ENCODE measurements around the gene ZNF213.

ZNF213 gene

DNA sequence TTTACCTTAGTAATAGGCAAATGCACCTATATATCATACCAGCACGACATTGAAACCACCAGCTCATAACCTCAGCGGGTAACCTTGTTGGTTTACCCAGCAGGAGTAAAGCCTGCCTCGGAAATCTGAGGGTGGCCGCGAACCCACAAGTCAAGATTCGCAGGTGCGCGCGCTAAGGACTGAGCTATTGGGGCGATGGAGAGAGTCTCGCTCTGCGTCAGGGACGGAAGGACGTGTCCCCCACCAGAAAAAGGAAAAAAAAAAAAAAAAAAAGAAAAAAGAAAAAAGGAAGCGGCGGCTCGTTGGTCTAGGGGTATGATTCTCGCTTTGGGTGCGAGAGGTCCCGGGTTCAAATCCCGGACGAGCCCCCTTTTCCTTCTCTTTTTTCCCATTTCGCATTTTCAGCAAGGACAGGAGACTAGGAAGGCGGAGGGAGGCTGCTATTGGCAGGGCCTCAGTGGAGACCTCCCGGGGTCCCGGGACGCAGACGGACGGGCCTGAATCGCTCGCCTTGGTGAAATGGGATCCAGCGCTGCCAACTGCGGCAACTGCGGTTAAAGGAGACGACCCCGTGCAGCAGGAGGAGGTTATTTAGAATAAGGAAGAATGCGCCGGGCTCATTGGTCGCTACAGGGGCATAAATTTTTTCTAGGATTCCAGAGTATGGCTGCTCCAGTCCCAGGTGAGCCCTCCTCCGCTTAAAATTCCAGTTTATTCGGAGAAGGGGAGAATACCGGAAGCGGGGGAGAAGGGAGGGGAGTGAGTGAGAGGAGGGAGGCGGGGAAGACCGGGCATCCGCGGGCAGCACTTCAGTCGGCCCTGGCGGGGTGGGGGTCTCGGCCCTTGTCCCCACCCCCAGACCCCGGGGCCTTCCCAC lies 53.2 kb downstream of the ZNF213 start, which contains the start of gene OR1F1:
Gene OR1F1, plus strand, starts transcription at position 407 of the 877 bp plus-strand sequence.
- DNase-seq (ENCODE audit: low read depth), result peak; percentile 73
- TF ChIP-seq, protein P1, sequence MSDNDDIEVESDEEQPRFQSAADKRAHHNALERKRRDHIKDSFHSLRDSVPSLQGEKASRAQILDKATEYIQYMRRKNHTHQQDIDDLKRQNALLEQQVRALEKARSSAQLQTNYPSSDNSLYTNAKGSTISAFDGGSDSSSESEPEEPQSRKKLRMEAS (IDR thresholded peaks at IDR 0.05; ENCODE audit: low read depth, low read length), result no peak
- no peak for TF ChIP-seq CTCF (IDR thresholded peaks at IDR 0.05; ENCODE audit: low read depth, low read length)
- no peak for TF ChIP-seq POLR2A (IDR thresholded peaks at IDR 0.05; ENCODE audit: extremely low read depth, insufficient read length)
- no peak for TF ChIP-seq MYC (IDR thresholded peaks at IDR 0.05; ENCODE audit: low read depth, low read length)
- peak within 1 kb of the TSS; percentile 46 for H3K4me3 ChIP-seq (ENCODE audit: low read depth, low read length)

DNA sequence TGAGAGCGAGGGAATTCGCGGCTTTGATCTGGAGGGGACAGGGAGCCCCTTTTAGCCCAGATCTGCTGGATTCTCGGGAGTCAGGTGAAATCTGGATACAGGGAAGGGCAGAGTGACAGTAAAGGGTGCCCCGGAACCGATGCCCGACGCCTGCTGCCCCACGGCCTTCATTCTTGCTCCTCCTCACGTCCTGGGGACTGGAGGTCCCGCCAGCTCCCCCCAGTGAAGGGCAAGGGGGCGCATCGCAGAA lies 53.8 kb downstream of the ZNF213 start:
- TF ChIP-seq POLR2A (IDR thresholded peaks at IDR 0.05; ENCODE audit: extremely low read depth, insufficient read length), result no peak
- TF ChIP-seq, protein P1 (IDR thresholded peaks at IDR 0.05; ENCODE audit: low read depth, low read length), result no peak
- TF ChIP-seq CTCF (IDR thresholded peaks at IDR 0.05; ENCODE audit: low read depth, low read length), result no peak
- TF ChIP-seq MYC (IDR thresholded peaks at IDR 0.05; ENCODE audit: low read depth, low read length), result no peak
- no peak for DNase-seq (ENCODE audit: low read depth)
- peak overlapping the region; percentile 46 for H3K4me3 ChIP-seq (ENCODE audit: low read depth, low read length)

DNA sequence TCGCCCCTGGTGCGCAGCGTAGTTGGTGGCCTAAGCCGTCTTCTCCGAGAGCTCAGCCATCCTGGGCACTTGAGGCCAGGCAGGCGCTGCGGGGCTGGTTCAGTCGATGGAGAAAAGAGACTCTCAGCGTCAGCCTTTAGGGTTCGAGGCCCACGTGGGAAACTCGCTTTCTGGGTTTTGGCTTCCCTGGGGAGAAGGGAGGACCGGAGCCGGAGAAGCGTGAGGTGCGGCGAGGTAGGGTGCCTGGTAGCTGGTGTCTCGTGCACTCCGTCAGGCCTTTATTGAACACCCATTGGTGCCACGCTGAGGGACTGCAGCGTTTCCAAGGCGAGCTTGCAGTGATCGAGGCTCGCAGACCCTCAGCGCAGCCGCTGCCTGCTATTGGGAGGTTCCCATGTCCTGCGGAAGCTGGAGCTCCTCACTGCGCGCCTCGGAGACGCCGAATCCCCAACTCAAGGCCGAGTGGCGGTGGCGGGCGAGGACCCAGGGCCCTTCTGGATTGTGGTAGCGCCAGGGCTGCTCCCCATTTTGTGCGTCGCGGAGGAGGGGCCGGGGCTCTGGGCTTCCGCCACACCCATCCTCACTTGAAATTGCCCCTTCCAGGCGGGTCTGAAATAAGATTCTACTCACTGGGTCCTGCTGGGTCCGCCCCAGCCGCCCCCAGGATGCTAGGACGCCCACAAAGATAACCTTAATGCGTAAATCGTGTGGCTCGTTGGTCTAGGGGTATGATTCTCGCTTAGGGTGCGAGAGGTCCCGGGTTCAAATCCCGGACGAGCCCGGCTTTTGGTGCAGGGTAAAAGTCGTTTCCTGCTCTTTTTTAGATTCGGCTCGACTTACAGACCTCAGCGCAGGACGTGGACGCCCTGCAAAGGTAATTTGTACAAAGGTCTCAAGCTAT lies 54.3 kb downstream of the ZNF213 start:
- TF ChIP-seq, protein P1 (IDR thresholded peaks at IDR 0.05; ENCODE audit: low read depth, low read length), result no peak
- no peak for TF ChIP-seq POLR2A (IDR thresholded peaks at IDR 0.05; ENCODE audit: extremely low read depth, insufficient read length)
- no peak for TF ChIP-seq CTCF (IDR thresholded peaks at IDR 0.05; ENCODE audit: low read depth, low read length)
- no peak for TF ChIP-seq MYC (IDR thresholded peaks at IDR 0.05; ENCODE audit: low read depth, low read length)
- peak overlapping the region; percentile 46 for H3K4me3 ChIP-seq (ENCODE audit: low read depth, low read length)
- peak; percentile 64 for DNase-seq (ENCODE audit: low read depth)

DNA sequence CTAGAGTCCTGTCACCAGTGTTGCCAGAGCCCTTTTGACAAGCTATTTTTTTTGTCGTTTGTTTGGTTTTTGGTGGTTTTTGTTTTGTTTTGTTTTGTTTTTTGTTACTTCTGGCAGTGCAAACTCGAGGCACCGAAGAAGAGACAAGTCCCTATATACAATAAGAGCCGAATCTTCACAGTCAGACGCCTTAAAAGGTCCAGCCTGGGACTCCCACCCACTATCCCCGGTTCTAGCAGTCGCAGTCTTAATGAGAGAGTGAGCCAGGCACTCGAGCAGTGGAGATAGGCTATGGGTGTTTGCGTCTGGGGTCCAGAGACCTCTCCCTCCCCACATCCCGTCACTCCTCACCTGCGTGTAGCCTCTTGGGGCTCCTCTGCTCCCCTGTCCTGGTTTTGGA lies 55.0 kb downstream of the ZNF213 start:
- no peak overlapping the region for H3K4me3 ChIP-seq (ENCODE audit: low read depth, low read length)
- TF ChIP-seq MYC (IDR thresholded peaks at IDR 0.05; ENCODE audit: low read depth, low read length) (no peak), CTCF (IDR thresholded peaks at IDR 0.05; ENCODE audit: low read depth, low read length) (no peak), POLR2A (IDR thresholded peaks at IDR 0.05; ENCODE audit: extremely low read depth, insufficient read length) (no peak)
- TF ChIP-seq, protein P1 (IDR thresholded peaks at IDR 0.05; ENCODE audit: low read depth, low read length), result no peak
- no peak for DNase-seq (ENCODE audit: low read depth)

GRCh38 chr16:3190949-3191353 lies 56.1 kb downstream of the ZNF213 start:
- no peak for DNase-seq (ENCODE audit: low read depth)
- no peak overlapping the region for H3K4me3 ChIP-seq (ENCODE audit: low read depth, low read length)
- TF ChIP-seq, protein P1 (IDR thresholded peaks at IDR 0.05; ENCODE audit: low read depth, low read length), result no peak
- no peak for TF ChIP-seq CTCF (IDR thresholded peaks at IDR 0.05; ENCODE audit: low read depth, low read length)
- no peak for TF ChIP-seq MYC (IDR thresholded peaks at IDR 0.05; ENCODE audit: low read depth, low read length)
- TF ChIP-seq POLR2A (IDR thresholded peaks at IDR 0.05; ENCODE audit: extremely low read depth, insufficient read length), result no peak

Data from NB4 (cell line).